Bronchial epithelial cell (primary cell): ENCODE results near the gene CDK17. TPM values are rescaled to one million over a fixed set of nuclear protein-coding genes. Genes with fewer than 3 reads are reported as not detected.

ENCODE experiments used
- DNase-seq: peaks from one replicate; pipeline ENCODE4 v3.0.0-alpha.2; 2010; ENCODE audit warnings: low read depth
- FAIRE-seq: peaks from 2 replicates; lab custom pipeline; 2011; peaks lifted over from hg19 to GRCh38; lab: Jason Lieb, UNC
- H3K27me3 ChIP-seq: 2 replicates; pipeline ENCODE4 v1.5.1; 2011; ENCODE audit warnings: low read length; ENCODE audit not compliant: control insufficient read depth, insufficient read depth
- H3K36me3 ChIP-seq: 2 replicates; pipeline ENCODE4 v1.5.1; 2011; ENCODE audit warnings: low read length; ENCODE audit not compliant: control insufficient read depth, insufficient read depth
- H3K4me3 ChIP-seq: 2 replicates; pipeline ENCODE4 v1.5.1; 2011; ENCODE audit warnings: mild to moderate bottlenecking, low read depth, low read length, control low read depth
- CTCF ChIP-seq: IDR thresholded peaks from 2 replicates; pipeline ENCODE4 v1.5.1; 2011; ENCODE audit warnings: mild to moderate bottlenecking, moderate library complexity, low read length, control low read depth, inconsistent platforms; ENCODE audit not compliant: insufficient read depth, severe bottlenecking
- total RNA-seq: library from RNA; depleted of rRNA; stranded (reverse); fragments of >200 nt; gene quantifications from 2 replicates; pipeline ENCODE4 v1.2.1, GENCODE V29; 2014

Gene CDK17
- total RNA-seq, 1 donor from 2014 or later = 34.5 TPM

- no peak for DNase-seq
- TF ChIP-seq CTCF = no peak
- Histone ChIP-seq H3K4me3 (no peak overlapping the region), H3K36me3 (peaks cover 16% of the 10 kb centered on the region), H3K27me3 (no peaks in the 10 kb centered on the region)
- no peak for FAIRE-seq
These were observed 151.9 kb downstream of the CDK17 start for GRCh38 chr12:96248136-96248931.

GRCh38 chr12:96247563-96247962 is 152.7 kb downstream of the CDK17 start:
- Histone ChIP-seq H3K27me3 (no peaks in the 10 kb centered on the region), H3K4me3 (no peak overlapping the region), H3K36me3 (peaks cover 16% of the 10 kb centered on the region)
- FAIRE-seq (no peak), DNase-seq (peak; percentile 51)
- TF ChIP-seq CTCF = no peak

- DNase-seq (no peak), FAIRE-seq (no peak)
- Histone ChIP-seq H3K4me3 (no peak overlapping the region), H3K36me3 (peaks cover 16% of the 10 kb centered on the region), H3K27me3 (no peaks in the 10 kb centered on the region)
- no peak for TF ChIP-seq CTCF
These were observed 153.2 kb downstream of the CDK17 start for GRCh38 chr12:96246926-96247505.

GRCh38 chr12:96244826-96245225 is 155.4 kb downstream of the CDK17 start:
- FAIRE-seq (no peak), DNase-seq (no peak)
- H3K36me3 ChIP-seq = peaks cover 17% of the 10 kb centered on the region
- no peak for TF ChIP-seq CTCF
- H3K27me3 ChIP-seq = no peaks in the 10 kb centered on the region
- H3K4me3 ChIP-seq = no peak overlapping the region

GRCh38 chr12:96242597-96242996 is 157.6 kb downstream of the CDK17 start:
- peak; percentile 23 for FAIRE-seq
- TF ChIP-seq CTCF = no peak
- no peak overlapping the region for H3K4me3 ChIP-seq
- no peak for DNase-seq
- peaks cover 10% of the 10 kb centered on the region for H3K36me3 ChIP-seq
- H3K27me3 ChIP-seq = no peaks in the 10 kb centered on the region

- Histone ChIP-seq H3K27me3 (no peaks in the 10 kb centered on the region), H3K4me3 (no peak overlapping the region), H3K36me3 (peaks cover 7% of the 10 kb centered on the region)
- TF ChIP-seq CTCF = no peak
- no peak for DNase-seq
- FAIRE-seq = no peak
These were observed 158.4 kb downstream of the CDK17 start for GRCh38 chr12:96241846-96242256.
